Right lobe of liver (tissue), 4 donors: ENCODE results near the gene AKAP7.

Experiments
- CTCF ChIP-seq, 4 donors: fragments of 200-600 bp in 3 of 4; fragments of 450-650 bp in 1 of 4; IDR thresholded peaks; one replicate each; pipeline versions ENCODE4 v1.5.1 to v1.8.0; 2016 to 2022; ENCODE audit warnings: antibody characterized with exemption in 4 of 4, mild to moderate bottlenecking in 2 of 4
- POLR2A ChIP-seq: fragments of 450-650 bp; IDR thresholded peaks from one replicate; pipeline ENCODE4 v1.6.1; 2017; ENCODE audit warnings: antibody characterized with exemption, mild to moderate bottlenecking
- donor health status: DM: no; HTN: no; CAD: no.
- donor health status: DM: no; HTN: no; CAD: no.
- donor health status: DM: no; HTN: yes; CAD: no.

GRCh38 chr6:131227158-131227543 is 91.9 kb downstream of the AKAP7 start:
- TF ChIP-seq CTCF (IDR thresholded peaks at IDR 0.05) (no peak), POLR2A (no peak)
